ENCODE data around the gene C4orf50.

The C4orf50 gene

DNA sequence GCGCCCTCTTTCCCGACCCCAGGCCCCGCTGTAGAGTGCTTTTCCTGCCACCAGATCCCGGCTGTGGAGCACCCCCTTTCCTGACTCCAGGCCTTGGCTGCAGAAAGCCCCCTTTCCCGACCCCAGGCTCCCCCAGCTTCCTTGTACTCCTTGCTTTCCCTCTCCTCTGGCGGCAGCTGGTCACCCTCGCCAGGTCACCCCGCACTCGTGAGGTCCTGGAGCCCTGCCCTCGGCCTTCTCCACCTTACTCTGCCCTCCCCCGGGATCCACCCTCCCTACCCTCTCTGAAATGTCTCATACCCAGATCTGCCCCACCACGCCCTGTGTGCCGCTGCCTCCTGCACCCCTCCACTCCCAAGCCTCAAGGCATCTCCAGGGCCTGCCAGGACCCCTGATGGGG, 25.0 kb upstream of the C4orf50 start:
- no peak for DNase-seq

DNA sequence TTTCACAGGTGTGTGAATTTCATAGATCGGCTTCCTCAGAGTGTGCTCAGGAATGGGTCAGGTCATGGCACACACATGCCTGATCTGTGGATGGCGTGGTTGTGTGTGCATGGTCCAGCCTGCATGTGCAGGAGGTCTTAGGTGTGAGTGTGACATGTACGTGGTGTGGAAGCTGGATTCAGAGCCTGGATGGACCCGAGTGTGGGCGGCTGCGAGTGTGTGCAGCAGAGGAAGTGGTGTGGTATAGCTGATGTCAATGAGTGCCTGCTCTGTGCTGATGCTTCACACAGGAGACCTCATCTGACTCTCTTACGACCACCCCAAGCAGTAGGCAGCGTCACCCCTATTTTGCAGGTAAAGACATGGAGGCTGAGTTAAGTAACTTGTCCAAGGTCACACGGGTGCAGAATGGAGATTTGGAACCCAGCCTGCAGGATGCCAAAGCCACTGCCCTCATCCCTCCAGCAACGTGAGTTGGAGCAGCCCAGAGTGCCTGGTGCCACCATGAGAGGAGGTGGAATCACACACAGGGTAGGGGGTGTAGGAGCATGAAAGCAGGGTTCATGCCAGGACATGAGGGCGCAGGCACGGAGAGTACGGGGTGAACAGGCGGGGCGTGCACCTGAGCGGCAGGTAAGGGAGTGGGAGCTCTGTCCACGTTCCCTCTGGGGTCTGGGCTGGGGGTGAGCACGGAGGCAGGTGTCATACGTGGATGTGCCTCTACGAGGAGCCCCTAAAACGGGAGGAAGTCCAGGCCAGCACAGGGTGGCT, 24.2 kb upstream of the C4orf50 start:
- no peak for DNase-seq

DNA sequence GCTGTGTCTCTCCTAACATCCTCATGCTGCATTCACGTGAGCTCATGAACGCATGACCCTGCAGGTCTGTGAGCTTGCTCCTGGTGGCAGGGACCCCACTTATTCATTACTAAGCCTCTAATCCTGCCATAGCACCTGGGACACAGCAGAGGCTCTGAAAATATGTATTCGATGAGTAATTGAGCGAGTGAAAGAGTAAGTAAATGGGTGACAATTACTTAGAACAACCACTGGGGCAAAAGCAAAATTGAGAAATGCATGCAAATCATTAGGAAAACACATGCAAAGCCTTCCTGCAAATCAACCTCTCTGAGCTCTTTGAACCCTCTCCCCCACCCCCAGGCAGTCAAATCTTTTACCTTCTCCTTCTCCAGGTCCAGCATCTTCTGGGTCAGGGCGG, 23.6 kb upstream of the C4orf50 start:
- no peak for DNase-seq

DNA sequence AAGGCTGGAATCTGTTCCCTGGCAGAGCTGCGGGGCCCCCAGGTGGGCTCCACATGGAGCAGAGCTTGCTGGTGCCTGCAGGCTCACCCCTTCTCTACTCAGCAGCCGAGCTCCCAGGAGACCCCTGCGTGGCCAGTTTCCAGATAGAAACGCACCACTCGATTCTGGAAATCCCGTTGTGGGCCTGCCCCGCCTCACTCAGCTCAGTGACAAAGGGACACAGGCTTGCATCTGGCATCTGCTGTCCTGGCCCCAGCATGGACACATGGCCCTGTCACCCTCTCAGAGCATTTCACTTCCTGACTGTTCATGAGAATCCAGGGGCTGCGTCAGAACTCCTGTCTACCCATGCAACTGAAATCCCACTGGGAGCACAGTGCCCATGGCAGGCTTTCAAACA, 20.5 kb upstream of the C4orf50 start:
- DNase-seq, result no peak

DNA sequence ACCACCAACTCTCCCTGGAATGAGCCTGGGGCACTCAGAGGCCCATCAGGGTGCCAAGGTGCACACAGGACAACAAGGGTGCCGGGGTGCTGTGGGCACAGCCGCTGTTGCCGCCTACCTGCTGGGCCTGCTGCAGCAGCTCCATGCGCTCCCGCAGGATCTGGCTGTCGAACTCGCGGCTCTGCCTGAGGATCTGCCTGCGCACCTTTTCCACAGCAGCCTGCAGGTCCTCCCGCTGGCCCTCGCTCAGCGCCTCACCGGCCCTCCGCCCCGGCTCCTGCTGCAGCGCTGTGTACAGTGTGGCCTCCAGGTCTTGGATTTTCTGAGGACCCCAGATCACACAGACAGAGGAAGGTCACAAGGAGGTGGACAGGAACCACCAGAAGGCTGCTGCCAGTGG, 17.6 kb upstream of the C4orf50 start:
- DNase-seq, result no peak

DNA sequence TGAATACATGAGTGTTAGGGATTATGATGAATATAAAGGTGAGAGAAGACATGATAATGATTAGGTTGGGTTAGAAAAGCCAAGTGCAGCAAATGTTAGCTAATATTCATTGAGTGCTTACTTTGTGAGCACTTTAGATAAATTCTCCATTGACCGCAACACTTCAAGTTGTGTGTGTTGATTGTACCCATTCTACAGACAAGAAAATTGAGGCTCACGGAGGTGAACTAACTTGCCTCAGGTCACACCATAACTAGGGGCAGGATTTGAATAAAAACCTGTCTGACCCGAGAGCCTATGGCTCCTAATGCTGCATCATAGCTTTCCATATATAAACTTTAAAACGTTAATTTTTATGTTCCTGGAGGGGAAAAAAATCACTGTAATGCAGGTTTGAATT, 15.2 kb upstream of the C4orf50 start:
- no peak for DNase-seq

DNA sequence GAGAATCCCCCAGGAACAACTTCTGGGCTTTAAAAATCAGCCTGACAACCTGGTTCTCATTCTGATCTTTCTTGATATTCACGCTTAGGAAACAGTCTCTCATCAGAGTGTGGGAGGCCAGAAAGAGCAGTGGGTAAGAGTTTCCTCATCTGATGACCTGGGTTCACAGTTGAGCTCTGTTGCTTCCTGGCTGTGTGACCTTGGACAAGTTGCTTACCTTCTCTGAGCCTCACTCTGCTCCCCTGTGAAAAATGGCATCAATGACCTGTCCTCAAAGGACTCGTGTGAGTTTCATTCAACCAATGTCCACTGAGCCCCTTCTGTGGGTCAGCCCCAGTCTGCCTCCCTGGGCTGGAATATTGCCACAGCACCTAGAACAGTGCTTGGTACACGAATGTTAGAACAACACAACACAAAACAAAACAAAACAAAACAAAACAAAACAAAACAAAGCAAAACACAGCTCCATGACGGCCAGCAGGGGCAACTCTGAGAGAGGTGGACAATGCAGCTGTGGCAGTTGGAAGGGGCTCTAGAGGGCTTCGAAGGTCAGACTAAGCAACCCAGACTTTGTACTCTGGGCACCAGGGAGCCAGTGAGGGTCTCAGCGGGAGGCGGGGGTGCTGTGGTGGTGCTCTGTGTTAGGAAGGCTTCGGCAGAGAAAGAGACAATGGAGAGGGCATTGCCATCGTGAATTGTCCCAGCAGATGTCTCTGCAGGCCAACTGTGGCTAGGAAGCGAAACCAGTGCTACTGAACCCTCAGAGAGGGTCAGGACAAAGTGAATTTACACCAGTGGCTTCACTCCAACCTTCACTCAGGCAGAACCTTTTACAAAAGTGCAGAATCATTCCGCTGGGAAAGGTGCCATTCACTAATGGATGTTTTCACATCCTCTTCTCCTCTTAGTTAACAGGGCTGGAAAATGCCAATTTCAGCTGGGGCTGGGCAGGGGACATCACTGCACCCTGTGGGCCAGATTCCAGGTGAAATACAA, 14.3 kb upstream of the C4orf50 start:
- DNase-seq, result no peak

DNA sequence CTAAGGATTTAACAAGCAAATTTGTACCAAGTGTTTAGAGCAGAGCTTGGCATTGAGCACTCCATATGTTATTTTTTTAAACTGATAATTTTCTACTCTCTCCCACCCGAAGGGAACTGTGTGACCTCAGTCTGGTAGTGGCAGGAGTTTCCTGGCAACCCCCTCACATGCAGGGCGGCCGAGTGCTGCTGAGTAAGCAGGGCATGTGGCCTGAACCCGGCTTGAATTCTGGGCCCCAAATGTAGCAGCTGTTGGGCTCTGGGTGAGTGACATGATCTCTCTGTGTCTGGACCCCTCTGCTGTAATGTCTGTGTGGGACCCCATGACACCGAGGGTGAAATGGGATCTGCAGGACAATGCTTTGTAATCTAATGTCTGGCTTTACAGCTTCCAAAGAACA, 13.6 kb upstream of the C4orf50 start:
- no peak for DNase-seq

DNA sequence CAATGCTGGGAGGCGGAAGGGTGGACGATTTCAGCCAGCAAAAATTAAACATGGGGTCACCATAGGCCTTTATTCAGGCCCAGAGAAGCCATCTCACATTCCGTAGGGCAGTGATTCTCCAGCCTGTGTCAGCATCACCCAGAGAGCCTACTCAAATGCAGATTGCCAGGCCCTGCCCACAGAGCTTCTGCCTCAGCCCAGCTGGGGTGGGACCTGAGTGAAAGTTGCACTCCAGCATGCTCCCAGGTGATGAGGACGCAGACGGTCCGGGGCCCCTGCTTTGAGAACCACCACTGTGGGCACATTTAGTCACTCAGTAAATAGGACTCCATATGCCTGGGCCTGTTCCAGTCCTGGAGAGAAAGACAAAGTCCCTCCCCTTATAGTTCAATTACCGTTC, 12.4 kb upstream of the C4orf50 start:
- no peak for DNase-seq

DNA sequence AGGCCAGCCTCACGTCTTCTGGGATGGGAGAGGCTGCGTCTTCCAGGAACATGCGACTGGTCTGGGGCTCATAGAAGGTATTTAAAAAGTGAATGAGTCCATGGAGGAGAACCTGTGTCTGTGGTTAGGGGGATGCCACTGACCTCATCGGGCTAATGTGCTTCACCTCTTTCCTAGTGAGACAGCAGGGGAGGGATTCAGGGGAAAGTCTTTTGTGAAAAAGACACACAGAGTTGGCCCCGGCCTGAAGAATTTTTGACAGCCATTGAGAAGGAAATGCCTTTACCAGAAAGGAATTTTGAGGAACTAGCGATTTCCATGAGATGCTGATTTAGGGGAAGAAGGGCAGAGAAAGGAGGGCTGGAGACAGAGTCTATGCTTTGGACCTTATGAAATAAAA, 11.0 kb upstream of the C4orf50 start:
- no peak for DNase-seq

DNA sequence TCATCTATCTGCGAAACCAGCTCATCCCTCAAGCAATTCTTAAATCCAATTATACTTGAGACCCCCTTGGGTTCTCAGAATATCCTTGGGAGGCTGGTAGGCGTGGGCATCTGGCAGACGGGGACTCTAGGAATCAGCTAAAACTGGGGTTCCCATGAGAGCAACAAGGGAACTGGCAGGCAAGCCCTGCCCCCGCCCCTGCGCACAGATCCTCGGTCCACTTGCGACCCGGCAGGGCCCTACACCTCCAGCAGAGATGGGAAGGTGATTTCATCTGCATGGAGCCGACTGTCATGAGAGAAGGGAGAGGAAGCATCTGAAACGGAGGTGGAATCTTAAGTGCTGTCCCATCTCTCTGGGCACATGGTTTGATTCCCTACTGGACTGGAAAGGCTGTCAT, 9.9 kb upstream of the C4orf50 start:
- DNase-seq, result no peak

DNA sequence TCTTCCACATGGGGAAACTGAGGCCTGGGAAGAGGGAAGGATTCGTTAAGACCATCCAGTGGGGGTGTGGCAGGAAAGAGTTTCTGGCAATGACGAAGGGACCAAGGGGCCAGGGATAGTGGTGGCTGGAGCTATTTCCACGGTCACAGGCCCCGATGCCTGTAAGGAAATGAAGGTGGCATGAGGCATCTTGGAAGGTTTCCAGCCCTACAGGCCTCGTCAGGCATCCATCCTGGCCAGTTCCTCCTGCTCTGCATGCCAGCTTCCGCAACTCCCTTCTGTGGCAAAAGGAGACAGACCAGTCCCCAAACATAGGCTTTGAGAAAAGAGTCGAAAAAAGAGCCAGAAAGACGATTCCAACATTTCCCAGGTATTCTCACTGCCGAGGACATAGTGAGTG, 9.2 kb upstream of the C4orf50 start:
- no peak for DNase-seq

DNA sequence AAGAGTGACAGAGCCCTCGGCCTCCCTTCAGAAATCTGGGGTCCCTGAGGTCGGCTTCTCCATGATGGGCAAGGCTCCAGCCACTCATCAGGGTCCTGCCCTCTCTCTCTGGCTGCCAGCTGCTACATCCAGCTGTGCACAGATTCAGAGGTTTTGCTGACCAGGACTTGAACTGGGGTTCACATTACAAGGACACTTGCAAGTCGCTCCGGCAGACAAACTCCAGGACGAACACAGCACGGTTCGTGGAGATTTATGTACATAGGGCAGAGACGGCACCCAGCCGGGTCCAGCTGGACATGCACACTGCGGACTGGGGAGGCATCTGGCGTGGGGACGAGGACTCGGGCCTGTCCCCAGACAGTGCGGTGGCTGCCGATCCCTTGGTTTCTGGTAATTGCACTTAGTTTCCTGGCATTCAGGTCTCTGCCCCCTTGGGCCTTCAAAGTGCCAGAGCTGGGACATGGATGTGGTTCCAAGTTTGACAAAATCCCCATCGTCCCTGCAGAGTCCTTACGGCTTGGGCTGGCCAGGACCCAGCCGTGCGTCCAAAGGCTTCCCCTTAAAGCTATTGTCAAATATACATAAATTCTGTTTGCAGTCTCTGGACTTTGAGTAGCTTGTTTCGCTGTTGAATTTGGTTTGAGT, 6.2 kb upstream of the C4orf50 start:
- no peak for DNase-seq

DNA sequence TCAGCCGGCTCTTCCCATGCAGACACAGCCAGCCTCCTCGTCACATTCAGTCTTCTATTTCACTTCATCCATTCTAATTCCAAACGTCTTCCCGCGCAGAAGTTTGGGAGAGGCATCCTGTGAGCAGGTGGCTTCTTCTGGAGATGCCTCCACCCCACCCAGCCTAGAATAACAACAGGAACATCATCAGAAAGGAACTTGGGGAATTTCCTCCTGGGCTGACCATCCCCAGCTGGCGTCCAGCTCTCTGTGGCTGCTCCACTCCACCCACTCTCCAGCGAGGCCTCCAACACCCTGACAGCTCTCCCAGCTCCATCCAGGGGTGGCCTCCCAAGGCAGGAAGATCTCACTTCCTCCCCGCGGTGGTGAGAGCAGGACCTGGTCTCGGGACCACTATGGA, 5.5 kb upstream of the C4orf50 start:
- DNase-seq, result no peak

DNA sequence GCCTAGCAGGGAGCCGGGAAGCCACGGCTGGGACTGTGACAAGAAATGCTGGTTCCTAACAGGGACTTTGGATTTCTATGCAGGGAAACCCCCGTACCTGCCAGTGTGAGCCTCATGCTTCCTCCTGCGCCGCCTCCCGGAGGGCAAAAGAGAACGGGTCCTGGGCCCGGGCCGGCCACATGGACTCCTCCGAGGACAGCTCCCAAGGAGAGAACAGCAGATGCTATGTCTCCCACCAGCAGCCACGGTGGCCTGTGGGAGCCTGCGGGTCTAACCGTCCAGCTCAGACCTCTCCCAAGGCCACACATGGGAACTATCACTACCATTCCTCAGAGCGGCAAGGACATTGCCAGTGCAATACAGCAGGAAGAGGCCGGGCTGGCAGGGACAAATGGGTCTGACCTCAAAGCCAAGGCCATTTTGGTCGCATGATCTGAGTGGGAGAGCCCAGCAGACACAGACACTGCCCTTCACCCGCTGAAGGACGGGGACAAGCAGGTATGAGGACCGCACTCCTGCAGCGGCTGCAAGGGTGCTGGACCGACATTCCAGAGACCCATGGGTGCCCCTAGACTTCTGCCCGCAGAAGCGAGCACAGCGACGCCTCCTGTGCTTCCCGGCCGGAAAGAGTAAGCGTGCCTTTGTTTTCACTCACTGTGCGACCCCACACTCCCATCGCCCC, 4.5 kb upstream of the C4orf50 start:
- DNase-seq, result no peak

DNA sequence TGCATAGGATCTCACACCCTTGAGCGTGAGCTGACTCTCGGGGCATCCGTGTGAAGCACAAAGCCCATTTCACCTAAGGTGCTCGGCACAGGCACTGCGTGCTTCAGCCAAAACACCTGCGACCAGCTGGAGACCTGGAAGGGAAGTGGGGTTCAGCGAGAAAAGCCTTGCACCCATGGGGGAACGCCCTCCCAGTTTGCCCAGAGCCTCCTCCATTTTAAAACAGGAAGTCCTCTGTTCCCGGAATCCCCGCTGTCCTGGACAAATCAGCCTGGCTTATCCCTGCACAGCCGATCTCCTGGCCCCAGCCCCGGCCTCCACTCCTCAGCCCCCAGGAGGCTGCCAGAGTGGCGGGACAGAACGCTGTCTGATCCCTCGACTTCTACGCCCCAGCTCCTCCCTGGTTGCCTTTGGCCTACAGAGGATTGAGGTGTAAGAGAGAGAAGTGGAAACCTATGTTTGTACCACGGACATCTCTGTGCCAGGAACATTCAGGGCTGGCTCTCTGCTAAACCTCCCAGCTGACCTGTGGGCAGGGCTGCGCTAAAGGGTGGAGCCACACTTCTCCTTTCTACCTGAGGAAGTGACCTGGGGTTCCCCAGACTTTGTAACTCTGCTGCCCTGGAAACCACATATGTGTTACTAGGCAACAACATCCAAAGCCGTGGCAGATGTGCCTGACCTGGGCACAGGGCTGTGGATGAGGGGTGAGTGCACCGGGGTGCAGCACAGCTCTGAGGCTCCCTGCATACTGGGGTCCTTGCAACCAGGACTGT, 3.8 kb upstream of the C4orf50 start:
- DNase-seq, result no peak

DNA sequence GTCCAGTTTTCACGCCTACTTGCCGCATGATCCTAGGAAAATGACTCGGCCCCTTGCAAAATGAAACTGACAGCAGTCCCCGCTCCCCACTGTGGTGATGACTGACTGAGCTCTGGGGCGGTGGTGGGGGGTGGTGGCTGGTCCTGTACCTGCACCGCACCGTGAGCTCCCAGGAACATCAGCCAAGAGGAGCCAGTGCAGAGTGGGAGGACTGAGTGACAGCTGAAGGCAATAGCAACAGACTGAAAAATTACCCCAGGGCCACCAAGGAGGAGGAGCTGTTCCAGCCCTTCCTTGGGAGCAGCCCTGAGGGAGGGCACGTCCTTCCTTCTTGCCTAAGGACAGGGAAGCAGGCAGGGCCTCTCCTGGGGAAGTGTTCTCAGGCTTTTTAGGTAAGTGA, 2.4 kb upstream of the C4orf50 start:
- no peak for DNase-seq

DNA sequence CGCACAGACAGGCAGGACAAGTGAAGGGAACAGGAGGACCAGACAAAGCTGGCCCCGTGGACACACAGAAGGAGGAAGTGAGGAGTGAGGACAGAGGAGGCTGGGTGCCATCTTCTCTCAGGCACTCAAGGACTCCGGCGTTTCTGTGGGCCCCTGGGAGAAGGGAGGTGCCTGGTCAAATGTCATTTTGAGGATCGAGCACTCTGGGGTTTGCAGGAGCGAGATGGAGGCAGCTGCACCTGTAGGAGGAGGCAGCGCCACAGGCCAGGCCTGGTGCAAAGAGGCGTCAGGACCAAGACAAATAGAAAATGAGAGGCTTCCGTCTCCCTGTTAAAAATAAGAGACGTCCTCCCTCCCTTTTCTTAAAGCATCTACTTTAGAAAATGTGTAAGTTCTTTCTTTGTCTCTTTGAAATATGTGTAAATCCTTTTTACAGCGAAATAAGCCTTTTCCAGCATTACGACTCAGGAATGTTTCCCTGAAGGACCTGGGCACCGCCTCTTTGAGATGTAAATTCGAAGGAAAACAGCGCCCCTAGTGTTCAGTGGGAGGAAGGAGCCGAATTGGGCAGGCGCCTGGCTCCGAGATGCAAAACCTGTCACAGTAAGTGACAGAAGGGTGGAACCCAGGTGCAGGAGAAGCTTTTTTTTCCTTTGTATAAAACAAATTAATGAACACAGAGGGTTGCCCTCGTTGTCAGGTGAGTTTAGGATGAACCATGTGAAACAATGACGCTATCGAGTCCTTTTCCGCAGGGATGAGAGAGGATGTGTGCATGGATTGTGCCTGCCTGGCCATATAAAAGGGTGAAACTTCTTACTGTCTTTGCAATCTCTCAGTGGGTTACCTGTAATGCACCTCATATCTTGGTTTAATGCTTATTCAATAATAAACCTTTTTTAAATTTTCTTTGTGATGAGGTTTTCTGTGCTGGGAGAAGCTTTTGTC, 1.4 kb upstream of the C4orf50 start:
- DNase-seq, result no peak

DNA sequence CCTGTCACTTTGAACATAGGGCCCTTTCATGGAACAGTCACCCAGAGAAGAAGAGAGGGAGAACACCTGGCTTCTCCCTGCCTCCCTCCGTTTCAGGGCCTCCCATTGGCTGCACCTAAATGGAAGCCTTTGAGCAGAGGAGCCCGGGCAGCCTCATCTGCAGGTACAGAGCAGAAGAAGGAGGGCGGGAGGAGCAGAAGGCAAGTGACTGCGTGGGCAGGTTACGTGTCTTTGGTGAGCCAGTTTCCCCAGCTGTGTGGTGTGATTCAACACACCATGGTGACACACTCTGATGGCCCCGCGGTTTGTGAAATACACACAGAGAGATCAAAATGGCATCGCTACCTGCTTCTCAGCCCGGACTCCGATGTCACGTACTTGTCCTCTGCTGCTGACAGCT, 431 bp downstream of the C4orf50 start:
- DNase-seq, result no peak

DNA sequence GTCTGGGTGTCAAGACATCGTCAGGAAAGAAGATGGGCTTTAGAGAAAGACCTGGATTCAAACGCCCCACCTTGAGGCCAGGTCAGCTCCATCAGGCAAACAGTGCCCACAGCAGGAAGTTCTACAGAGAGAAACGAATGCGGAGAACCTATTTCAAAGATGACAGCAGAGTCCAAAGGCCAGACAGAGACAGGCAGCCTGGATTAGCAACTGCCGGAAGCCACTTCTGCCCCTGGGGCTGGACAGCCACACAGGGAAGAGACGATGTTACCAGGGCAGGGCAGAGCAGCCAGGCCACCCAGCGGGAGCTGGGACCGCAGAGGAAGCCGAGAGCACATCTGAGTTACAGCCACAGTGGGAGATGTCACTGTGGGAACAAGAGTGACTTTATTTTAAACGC, 1.2 kb downstream of the C4orf50 start:
- no peak for DNase-seq

DNA sequence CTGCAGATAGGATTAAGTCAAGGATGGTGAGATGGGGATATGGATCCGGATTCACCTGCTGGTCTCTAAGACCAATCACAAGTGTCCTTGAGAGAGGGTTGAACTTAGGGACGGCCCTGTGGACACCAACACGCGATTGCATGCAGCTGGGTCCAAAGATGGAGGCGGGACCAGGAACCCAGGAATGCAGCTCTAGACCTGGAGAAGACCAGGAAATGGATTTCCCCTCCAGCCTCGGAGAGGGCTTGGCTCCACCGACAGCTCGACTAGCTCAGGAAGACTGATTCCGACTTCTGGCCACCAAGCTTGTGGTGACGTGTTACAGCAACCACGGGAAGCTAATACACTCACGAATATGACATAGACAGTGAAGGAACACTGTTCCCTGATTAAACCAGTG, 4.7 kb downstream of the C4orf50 start:
- no peak for DNase-seq
